HL-60 (cell line): Measurements from ENCODE around the gene CEP63.

ENCODE experiments used
- DNase-seq, 2 experiments: peaks; one replicate each; pipeline ENCODE4 v3.0.0-alpha.2; 2010 to 2020; ENCODE audit warnings: low read depth in 1 of 2, low spot score in 1 of 2
- H3K27ac ChIP-seq: fragments of 250-450 bp; sonication (Bioruptor Pico); replicated peaks from 2 replicates; pipeline ENCODE4 v1.5.1; 2020; ENCODE audit warnings: mild to moderate bottlenecking, moderate library complexity
- H3K27me3 ChIP-seq: fragments of 250-450 bp; sonication (Bioruptor Pico); 2 replicates; pipeline ENCODE4 v1.5.1; 2021; ENCODE audit warnings: mild to moderate bottlenecking, moderate library complexity; ENCODE audit not compliant: insufficient read depth, poor library complexity, severe bottlenecking
- H3K4me3 ChIP-seq: replicated peaks from 2 replicates; pipeline ENCODE4 v1.5.1; 2011; ENCODE audit warnings: mild to moderate bottlenecking, control low read depth, low read length; ENCODE audit not compliant: insufficient read depth
- CTCF ChIP-seq: IDR thresholded peaks from one replicate; pipeline ENCODE4 v1.5.1; 2011; ENCODE audit warnings: low read length, control low read depth, inconsistent platforms; ENCODE audit not compliant: insufficient read depth
- GABPA ChIP-seq: IDR thresholded peaks from 2 replicates; pipeline ENCODE4 v1.6.1; 2012; ENCODE audit warnings: low read depth
- POLR2AphosphoS5 ChIP-seq: IDR thresholded peaks from 2 replicates; pipeline ENCODE4 v1.6.1; 2012; ENCODE audit warnings: low read depth
- REST ChIP-seq: IDR thresholded peaks from 2 replicates; pipeline ENCODE4 v1.6.1; 2012; ENCODE audit warnings: low read depth; ENCODE audit not compliant: insufficient replicate concordance
- SPI1 ChIP-seq: IDR thresholded peaks from 2 replicates; pipeline ENCODE4 v1.6.1; 2012; ENCODE audit warnings: low read depth, mild to moderate bottlenecking, borderline replicate concordance

The CEP63 gene

GRCh38 chr3:134619884-134620445 lies 134.1 kb downstream of the CEP63 start:
- no peak for DNase-seq
- Histone ChIP-seq H3K4me3 (no peak overlapping the region), H3K27me3 (no peaks in the 10 kb centered on the region), H3K27ac (no peak overlapping the region)
- no peak for TF ChIP-seq GABPA
- no peak for TF ChIP-seq POLR2AphosphoS5
- TF ChIP-seq REST = no peak
- no peak for TF ChIP-seq CTCF
- TF ChIP-seq SPI1 = no peak

- Histone ChIP-seq H3K27me3 (no peaks in the 10 kb centered on the region), H3K4me3 (no peak overlapping the region), H3K27ac (no peak overlapping the region)
- no peak for DNase-seq
- TF ChIP-seq SPI1 (no peak), GABPA (no peak), REST (no peak), CTCF (no peak)
Measured at GRCh38 chr3:134620476-134621115, 134.7 kb downstream of the CEP63 start.

GRCh38 chr3:134621854-134622253 lies 136.0 kb downstream of the CEP63 start:
- DNase-seq = no peak
- no peak for TF ChIP-seq GABPA
- TF ChIP-seq CTCF = no peak
- TF ChIP-seq REST = no peak
- TF ChIP-seq POLR2AphosphoS5 = no peak
- no peak for TF ChIP-seq SPI1
- Histone ChIP-seq H3K27ac (no peak overlapping the region), H3K27me3 (no peaks in the 10 kb centered on the region), H3K4me3 (no peak overlapping the region)
